Uterus (tissue), 4 donors: ENCODE measurements around the gene PFKFB3. TPM values are rescaled to one million over a fixed set of nuclear protein-coding genes. Genes with fewer than 3 reads are reported as not detected.

Experiments used
- DNase-seq, 2 donors: peaks; one replicate each; pipeline ENCODE4 v3.0.0-alpha.2; 2019 to 2020
- H3K27ac ChIP-seq, 2 donors: fragments of 200-600 bp; sonication (generic); 1 replicate in 1 of 2; 2 replicates in 1 of 2; pipeline ENCODE4 v1.5.1; 2016 to 2018
- H3K27me3 ChIP-seq, 2 donors: fragments of 200-600 bp; sonication (generic); one replicate each; pipeline ENCODE4 v1.5.1; 2018 to 2019; ENCODE audit warnings: control low read depth in 1 of 2
- H3K36me3 ChIP-seq, 2 donors: fragments of 200-600 bp; sonication (generic); one replicate each; pipeline ENCODE4 v1.5.1; 2019; ENCODE audit warnings: control low read depth in 1 of 2
- H3K4me1 ChIP-seq, 2 donors: fragments of 200-600 bp; sonication (generic); one replicate each; pipeline ENCODE4 v1.5.1; 2018 to 2019; ENCODE audit warnings: control low read depth in 1 of 2
- H3K4me3 ChIP-seq, 2 donors: fragments of 200-600 bp; sonication (generic); 1 replicate in 1 of 2; 2 replicates in 1 of 2; pipeline ENCODE4 v1.5.1; 2018 to 2019; ENCODE audit warnings: mild to moderate bottlenecking in 1 of 2
- H3K9me3 ChIP-seq, 2 donors: fragments of 200-600 bp; sonication (generic); one replicate each; pipeline ENCODE4 v1.5.1; 2019; ENCODE audit warnings: control low read depth in 1 of 2
- CTCF ChIP-seq, 4 experiments: fragments of 200-600 bp in 2 of 4; fragments of 450-650 bp in 2 of 4; sonication (generic) in 2 of 4; IDR thresholded peaks; one replicate each; pipeline ENCODE4 v1.5.1; 2016 to 2019; ENCODE audit warnings: antibody characterized with exemption in 4 of 4, mild to moderate bottlenecking in 2 of 4, moderate library complexity in 1 of 4
- POLR2A ChIP-seq, 2 donors: fragments of 450-650 bp; IDR thresholded peaks; one replicate each; pipeline ENCODE4 v1.6.1; 2016; ENCODE audit warnings: antibody characterized with exemption in 2 of 2, mild to moderate bottlenecking in 1 of 2, moderate library complexity in 1 of 2
- intact Hi-C: fragments of 100-400 bp; cut with DNase I; formaldehyde crosslinking; loops from one replicate; pipeline ENCODE4 v1.15.1; 2023; ENCODE audit warnings: low total_unique reads
- total RNA-seq, 4 donors: library from RNA; depleted of rRNA in 3 of 4; stranded (reverse); fragments of >200 nt in 3 of 4; gene quantifications; one replicate each; pipeline versions ENCODE4 v1.1.0 to v1.2.4, GENCODE V29; 2014 to 2023
- donor health status: DM: yes; HTN: yes; CAD: no.

PFKFB3 gene
- total RNA-seq, 4 donors from 2014 or later: 7.4 to 54.5 (median 14.7) TPM

- intact Hi-C loops: no loop called here
- Histone ChIP-seq H3K27ac (no peak overlapping the region), H3K9me3 (no peaks in the 10 kb centered on the region), H3K36me3 (no peaks in the 10 kb centered on the region), H3K4me3 (no peak overlapping the region), H3K27me3 (no peaks in the 10 kb centered on the region), H3K4me1 (no peaks in the 10 kb centered on the region)
- TF ChIP-seq CTCF (IDR thresholded peaks at IDR 0.05) (no peak), POLR2A (IDR thresholded peaks at IDR 0.05) (no peak)
- DNase-seq: no peak
Measured at GRCh38 chr10:6216916-6217315, 14.2 kb downstream of the PFKFB3 start.

GRCh38 chr10:6217611-6218010, 14.9 kb downstream of the PFKFB3 start:
- no peak for DNase-seq
- Histone ChIP-seq H3K9me3 (no peaks in the 10 kb centered on the region), H3K27me3 (no peaks in the 10 kb centered on the region), H3K27ac (no peak overlapping the region), H3K4me3 (no peak overlapping the region), H3K36me3 (no peaks in the 10 kb centered on the region), H3K4me1 (no peaks in the 10 kb centered on the region)
- no peak for TF ChIP-seq POLR2A (IDR thresholded peaks at IDR 0.05)
- intact Hi-C loops: no loop called here

- H3K9me3 ChIP-seq: no peaks in the 10 kb centered on the region
- H3K27ac ChIP-seq: no peak overlapping the region
- no peaks in the 10 kb centered on the region for H3K27me3 ChIP-seq
- no peaks in the 10 kb centered on the region for H3K36me3 ChIP-seq
- H3K4me1 ChIP-seq: no peaks in the 10 kb centered on the region
- H3K4me3 ChIP-seq: no peak overlapping the region
- TF ChIP-seq CTCF (IDR thresholded peaks at IDR 0.05) (no peak), POLR2A (IDR thresholded peaks at IDR 0.05) (no peak)
- intact Hi-C loops: no loop called here
- no peak for DNase-seq
Measured at GRCh38 chr10:6218692-6219493, 16.2 kb downstream of the PFKFB3 start.

- no peaks in the 10 kb centered on the region for H3K27me3 ChIP-seq
- H3K27ac ChIP-seq: no peak overlapping the region
- H3K4me1 ChIP-seq: no peaks in the 10 kb centered on the region
- no peaks in the 10 kb centered on the region for H3K9me3 ChIP-seq
- DNase-seq: no peak
- no peak overlapping the region for H3K4me3 ChIP-seq
- TF ChIP-seq CTCF (IDR thresholded peaks at IDR 0.05): no peak
- TF ChIP-seq POLR2A (IDR thresholded peaks at IDR 0.05): no peak
- no peaks in the 10 kb centered on the region for H3K36me3 ChIP-seq
- intact Hi-C loops: no loop called here
Measured at GRCh38 chr10:6219494-6219836, 16.7 kb downstream of the PFKFB3 start.

- no peaks in the 10 kb centered on the region for H3K36me3 ChIP-seq
- H3K4me1 ChIP-seq: no peaks in the 10 kb centered on the region
- H3K27me3 ChIP-seq: no peaks in the 10 kb centered on the region
- no peak overlapping the region for H3K27ac ChIP-seq
- no peak for DNase-seq
- H3K9me3 ChIP-seq: no peaks in the 10 kb centered on the region
- TF ChIP-seq POLR2A (IDR thresholded peaks at IDR 0.05) (no peak), CTCF (IDR thresholded peaks at IDR 0.05) (no peak)
- intact Hi-C loops: no loop called here
- no peak overlapping the region for H3K4me3 ChIP-seq
Measured at GRCh38 chr10:6220418-6221191, 17.9 kb downstream of the PFKFB3 start.
